ENCODE data around the gene OR6C70. TPM values are rescaled to one million over a fixed set of nuclear protein-coding genes. Genes with fewer than 3 reads are reported as not detected.

Gene OR6C70
- total RNA-seq = not detected in 2 replicates

DNA sequence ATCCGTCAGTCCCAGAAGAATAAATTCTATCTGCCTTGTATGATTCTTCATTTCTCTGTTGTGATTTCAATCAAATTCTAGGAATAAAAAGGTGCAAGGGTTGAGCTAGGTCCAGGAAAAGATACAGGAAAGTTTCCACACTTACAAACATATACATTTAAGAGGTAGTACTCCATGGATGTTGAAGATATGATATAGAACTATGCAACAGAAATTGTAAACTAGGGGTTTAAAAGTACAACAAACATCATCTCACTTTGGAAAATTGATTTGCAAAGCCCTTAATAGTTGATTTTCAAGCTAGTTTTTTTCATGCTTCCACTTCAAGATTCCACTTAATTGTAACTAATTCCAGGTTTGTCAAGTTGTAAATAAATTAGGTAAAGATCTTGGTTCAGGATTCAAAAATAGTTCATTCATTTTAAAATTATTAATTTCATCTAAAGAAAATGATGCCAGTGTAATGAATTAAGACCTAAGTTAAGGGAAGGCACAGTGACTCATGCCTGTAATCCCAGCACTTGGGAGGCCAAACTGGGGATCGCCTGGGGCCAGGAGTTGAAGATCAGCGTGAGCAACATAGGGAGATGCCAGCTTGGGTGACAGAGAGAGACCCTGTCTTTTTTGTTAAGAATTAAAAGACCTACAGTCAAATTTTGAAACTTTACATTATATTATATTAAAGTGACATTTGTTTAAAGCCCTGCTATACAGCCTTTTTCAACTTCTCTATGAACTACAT, at the start of gene OR6C70:
TSS of gene OR6C70 (minus strand) at position 51 of the 742 bp plus-strand sequence. CDS start at position 51, 0 bp downstream.
- H3K27ac Mint-ChIP-seq = peak within 1 kb of the TSS; percentile 22
- no peak for ATAC-seq (ENCODE audit: low read depth)
- H3K4me3 Mint-ChIP-seq = no peak within 1 kb of the TSS
- no peaks in the 10 kb centered on the region for H3K9me3 Mint-ChIP-seq
- ChIA-PET CTCF (no interaction called here), POLR2A (no interaction called here)
- no peak for DNase-seq
- no peaks in the 10 kb centered on the region for H3K36me3 Mint-ChIP-seq (ENCODE audit: low read depth)
- intact Hi-C loops (cut with micrococcal nuclease) = no loop called here
- peaks cover 45% of the 10 kb centered on the region for H3K4me1 Mint-ChIP-seq
- TF ChIP-seq, protein P1, sequence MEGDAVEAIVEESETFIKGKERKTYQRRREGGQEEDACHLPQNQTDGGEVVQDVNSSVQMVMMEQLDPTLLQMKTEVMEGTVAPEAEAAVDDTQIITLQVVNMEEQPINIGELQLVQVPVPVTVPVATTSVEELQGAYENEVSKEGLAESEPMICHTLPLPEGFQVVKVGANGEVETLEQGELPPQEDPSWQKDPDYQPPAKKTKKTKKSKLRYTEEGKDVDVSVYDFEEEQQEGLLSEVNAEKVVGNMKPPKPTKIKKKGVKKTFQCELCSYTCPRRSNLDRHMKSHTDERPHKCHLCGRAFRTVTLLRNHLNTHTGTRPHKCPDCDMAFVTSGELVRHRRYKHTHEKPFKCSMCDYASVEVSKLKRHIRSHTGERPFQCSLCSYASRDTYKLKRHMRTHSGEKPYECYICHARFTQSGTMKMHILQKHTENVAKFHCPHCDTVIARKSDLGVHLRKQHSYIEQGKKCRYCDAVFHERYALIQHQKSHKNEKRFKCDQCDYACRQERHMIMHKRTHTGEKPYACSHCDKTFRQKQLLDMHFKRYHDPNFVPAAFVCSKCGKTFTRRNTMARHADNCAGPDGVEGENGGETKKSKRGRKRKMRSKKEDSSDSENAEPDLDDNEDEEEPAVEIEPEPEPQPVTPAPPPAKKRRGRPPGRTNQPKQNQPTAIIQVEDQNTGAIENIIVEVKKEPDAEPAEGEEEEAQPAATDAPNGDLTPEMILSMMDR (IDR thresholded peaks at IDR 0.05) = no peak
- no peaks in the 10 kb centered on the region for H3K27me3 Mint-ChIP-seq

DNA sequence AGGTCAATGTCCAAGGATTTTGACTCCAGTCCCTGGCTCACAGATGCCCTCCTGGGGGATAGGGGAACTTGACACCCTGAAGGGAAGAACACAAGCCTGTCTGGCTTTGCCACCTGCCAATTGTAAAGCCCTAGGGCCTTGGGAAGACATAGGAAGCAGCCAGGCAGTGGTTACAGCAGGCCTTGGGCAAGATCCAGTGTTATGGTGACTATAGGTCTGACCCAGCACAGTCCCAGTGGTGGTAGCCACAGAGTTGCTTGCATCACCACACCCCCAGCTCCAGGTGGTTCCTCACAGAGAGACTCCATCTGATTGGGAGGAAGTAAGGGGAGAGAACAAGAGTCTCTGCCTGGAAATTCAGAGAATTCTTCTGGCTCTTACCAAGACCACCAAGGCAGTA, 46.5 kb upstream of the OR6C70 start:
- no peaks in the 10 kb centered on the region for H3K36me3 Mint-ChIP-seq (ENCODE audit: low read depth)
- CTCF ChIA-PET = no interaction called here
- ATAC-seq (ENCODE audit: low read depth) (no peak), DNase-seq (no peak)
- H3K27me3 Mint-ChIP-seq = peaks cover 20% of the 10 kb centered on the region
- peaks cover 4% of the 10 kb centered on the region for H3K9me3 Mint-ChIP-seq
- H3K4me1 Mint-ChIP-seq = no peaks in the 10 kb centered on the region
- no peak overlapping the region for H3K4me3 Mint-ChIP-seq
- POLR2A ChIA-PET = no interaction called here
- intact Hi-C loops (cut with micrococcal nuclease) = no loop called here
- no peak overlapping the region for H3K27ac Mint-ChIP-seq
- TF ChIP-seq, protein P1 (IDR thresholded peaks at IDR 0.05) = no peak

DNA sequence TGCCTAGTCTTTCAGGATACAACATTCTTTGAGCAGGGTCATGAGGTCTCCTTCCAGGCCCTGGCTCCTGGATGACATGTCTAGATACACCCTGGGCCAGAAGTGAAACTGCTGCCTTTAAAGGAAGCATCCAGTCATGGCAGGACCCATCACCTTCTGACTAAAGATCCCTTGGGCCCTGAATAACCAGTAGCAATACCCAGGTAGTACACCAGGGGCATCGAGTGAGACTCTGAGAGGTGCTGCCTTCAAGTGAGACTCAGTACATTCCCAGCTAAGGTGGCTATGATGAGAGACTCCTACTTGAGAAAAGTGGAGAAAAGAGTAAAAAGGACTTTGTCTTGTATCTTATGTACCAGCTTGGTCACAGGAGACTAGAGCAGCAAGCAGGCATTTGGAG, 45.8 kb upstream of the OR6C70 start:
- no peak overlapping the region for H3K4me3 Mint-ChIP-seq
- H3K27ac Mint-ChIP-seq = no peak overlapping the region
- POLR2A ChIA-PET = no interaction called here
- intact Hi-C loops (cut with micrococcal nuclease) = no loop called here
- CTCF ChIA-PET = no interaction called here
- peaks cover 20% of the 10 kb centered on the region for H3K27me3 Mint-ChIP-seq
- no peaks in the 10 kb centered on the region for H3K4me1 Mint-ChIP-seq
- ATAC-seq (ENCODE audit: low read depth) = peak; percentile 14
- no peaks in the 10 kb centered on the region for H3K36me3 Mint-ChIP-seq (ENCODE audit: low read depth)
- peaks cover 4% of the 10 kb centered on the region for H3K9me3 Mint-ChIP-seq
- DNase-seq = no peak
- TF ChIP-seq, protein P1 (IDR thresholded peaks at IDR 0.05) = no peak

DNA sequence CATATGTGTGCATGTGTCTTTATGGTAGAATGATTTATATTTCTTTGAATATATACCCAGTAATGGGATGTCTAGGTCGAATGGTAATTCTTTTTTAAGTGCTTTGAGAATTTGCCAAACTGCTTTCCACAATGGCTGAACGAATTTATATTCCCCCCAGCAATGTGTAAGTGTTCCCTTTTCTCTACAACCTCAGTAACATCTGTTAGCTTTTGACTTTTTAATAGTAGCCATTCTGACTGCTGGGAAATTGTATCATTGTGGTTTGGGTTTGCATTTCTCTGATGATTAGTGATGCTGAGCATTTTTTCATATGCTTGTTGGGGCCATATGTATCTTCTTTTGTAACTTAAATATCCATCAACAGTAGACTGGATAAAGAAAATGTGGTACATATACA, 31.7 kb upstream of the OR6C70 start:
- DNase-seq (no peak), ATAC-seq (ENCODE audit: low read depth) (no peak)
- Mint-ChIP-seq H3K9me3 (no peaks in the 10 kb centered on the region), H3K27me3 (no peaks in the 10 kb centered on the region), H3K36me3 (ENCODE audit: low read depth) (no peaks in the 10 kb centered on the region), H3K27ac (no peak overlapping the region), H3K4me1 (peaks cover 11% of the 10 kb centered on the region), H3K4me3 (no peak overlapping the region)
- POLR2A ChIA-PET = no interaction called here
- CTCF ChIA-PET = no interaction called here
- TF ChIP-seq, protein P1 (IDR thresholded peaks at IDR 0.05) = no peak
- intact Hi-C loops (cut with micrococcal nuclease) = no loop called here

DNA sequence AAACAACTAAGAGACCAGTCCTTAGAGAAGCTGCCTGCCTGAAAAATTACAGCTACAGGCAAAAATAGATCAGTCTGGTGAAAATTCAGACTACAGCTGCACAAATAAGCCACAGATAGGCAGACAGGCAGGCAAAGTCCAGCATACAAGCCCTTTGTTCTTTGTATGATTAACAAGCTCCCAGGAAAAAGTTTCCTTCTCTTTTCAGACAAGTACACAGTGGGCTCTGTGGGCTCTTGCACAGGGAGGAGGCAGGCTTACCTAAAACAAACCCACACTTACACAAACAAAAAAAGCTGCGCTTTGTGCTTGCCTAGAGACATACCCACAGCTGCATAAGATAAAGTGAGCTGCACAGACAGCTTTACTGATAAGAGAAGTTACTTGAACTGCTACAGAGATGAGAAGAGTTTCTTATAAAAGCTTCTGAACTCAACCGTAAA, 29.9 kb upstream of the OR6C70 start:
- POLR2A ChIA-PET = no interaction called here
- DNase-seq (no peak), ATAC-seq (ENCODE audit: low read depth) (no peak)
- Mint-ChIP-seq H3K27ac (no peak overlapping the region), H3K27me3 (peaks cover 2% of the 10 kb centered on the region), H3K36me3 (ENCODE audit: low read depth) (no peaks in the 10 kb centered on the region), H3K4me1 (peaks cover 11% of the 10 kb centered on the region), H3K9me3 (no peaks in the 10 kb centered on the region), H3K4me3 (no peak overlapping the region)
- TF ChIP-seq, protein P1 (IDR thresholded peaks at IDR 0.05) = no peak
- intact Hi-C loops (cut with micrococcal nuclease) = no loop called here
- CTCF ChIA-PET = no interaction called here
